Progenitor cell of endocrine pancreas (in vitro differentiated cells): ENCODE results near the gene PKMYT1. TPM values are rescaled to one million over a fixed set of nuclear protein-coding genes. Genes with fewer than 3 reads are reported as not detected.

Experiments
- DNase-seq: peaks from one replicate; pipeline ENCODE4 v3.0.0; 2021; ENCODE audit warnings: low spot score; ENCODE audit not compliant: unreplicated experiment
- H3K27ac Mint-ChIP-seq: 2 replicates; pipeline ENCODE4 v1.8.0; 2021; ENCODE audit warnings: mild to moderate bottlenecking, moderate library complexity, mixed read lengths
- H3K27me3 Mint-ChIP-seq: 2 replicates; pipeline ENCODE4 v1.8.0; 2021; ENCODE audit warnings: mixed read lengths
- H3K36me3 Mint-ChIP-seq: 2 replicates; pipeline ENCODE4 v1.8.0; 2022; ENCODE audit warnings: mixed read lengths; ENCODE audit not compliant: insufficient read depth
- H3K4me1 Mint-ChIP-seq: 2 replicates; pipeline ENCODE4 v1.8.0; 2021; ENCODE audit warnings: low read depth, mixed read lengths
- H3K4me3 Mint-ChIP-seq: 2 replicates; pipeline ENCODE4 v1.8.0; 2021; ENCODE audit warnings: low read depth, mild to moderate bottlenecking, moderate library complexity, mixed read lengths
- H3K9me3 Mint-ChIP-seq: 2 replicates; pipeline ENCODE4 v1.8.0; 2021; ENCODE audit warnings: low read depth, mixed read lengths
- CTCF ChIP-seq: fragments of 200-600 bp; sonication (generic); IDR thresholded peaks from one replicate; pipeline ENCODE4 v1.5.0; 2021; ENCODE audit warnings: antibody characterized with exemption, mild to moderate bottlenecking; ENCODE audit not compliant: unreplicated experiment
- total RNA-seq: library from RNA; stranded (reverse); gene quantifications from 2 replicates; pipeline ENCODE4 v1.2.1, GENCODE V29; 2021

The PKMYT1 gene
- total RNA-seq, 1 donor from 2014 or later = 36.5 TPM

- no peaks in the 10 kb centered on the region for H3K27me3 Mint-ChIP-seq
- no peaks in the 10 kb centered on the region for H3K9me3 Mint-ChIP-seq
- peak overlapping the region; percentile 97 for H3K27ac Mint-ChIP-seq
- H3K4me3 Mint-ChIP-seq = no peak overlapping the region
- H3K36me3 Mint-ChIP-seq = peaks cover 8% of the 10 kb centered on the region
- H3K4me1 Mint-ChIP-seq = peaks cover 70% of the 10 kb centered on the region
- no peak for DNase-seq
- TF ChIP-seq CTCF = no peak
These were observed 30.3 kb upstream of the PKMYT1 start for GRCh38 chr16:3010510-3010909.

- TF ChIP-seq CTCF = no peak
- H3K9me3 Mint-ChIP-seq = no peaks in the 10 kb centered on the region
- peaks cover 63% of the 10 kb centered on the region for H3K4me1 Mint-ChIP-seq
- peak overlapping the region; percentile 97 for H3K27ac Mint-ChIP-seq
- peak; percentile 91 for DNase-seq
- H3K36me3 Mint-ChIP-seq = peaks cover 4% of the 10 kb centered on the region
- peak overlapping the region; percentile 53 for H3K4me3 Mint-ChIP-seq
- H3K27me3 Mint-ChIP-seq = no peaks in the 10 kb centered on the region
These were observed 29.5 kb upstream of the PKMYT1 start for GRCh38 chr16:3009568-3010390.

GRCh38 chr16:3008690-3009037 is 28.4 kb upstream of the PKMYT1 start:
- H3K27me3 Mint-ChIP-seq = no peaks in the 10 kb centered on the region
- peaks cover 54% of the 10 kb centered on the region for H3K4me1 Mint-ChIP-seq
- no peaks in the 10 kb centered on the region for H3K9me3 Mint-ChIP-seq
- DNase-seq = no peak
- no peaks in the 10 kb centered on the region for H3K36me3 Mint-ChIP-seq
- TF ChIP-seq CTCF = no peak
- peak overlapping the region; percentile 59 for H3K4me3 Mint-ChIP-seq
- H3K27ac Mint-ChIP-seq = peak overlapping the region; percentile 97

- peak overlapping the region; percentile 59 for H3K4me3 Mint-ChIP-seq
These were observed 27.9 kb upstream of the PKMYT1 start for GRCh38 chr16:3007957-3008689.

More at GRCh38 chr16:3007957-3008689, 27.9 kb upstream of the PKMYT1 start:
- Mint-ChIP-seq H3K27ac (peak overlapping the region; percentile 97), H3K9me3 (no peaks in the 10 kb centered on the region), H3K27me3 (no peaks in the 10 kb centered on the region), H3K4me1 (peaks cover 49% of the 10 kb centered on the region), H3K36me3 (no peaks in the 10 kb centered on the region)
- TF ChIP-seq CTCF = no peak
- no peak for DNase-seq
